Activated CD8-positive, alpha-beta memory T cell treated with anti-CD3 and anti-CD28 coated beads for 48 hours (primary cell): ENCODE data around the gene TRIM33.
A peak's percentile ranks its signal among the peaks of the same experiment; 100 is the strongest.

ENCODE experiments used
- DNase-seq, 3 experiments: peaks; one replicate each; pipeline ENCODE4 v3.0.0-alpha.2; 2020; ENCODE audit warnings: low read depth in 2 of 3, low spot score in 2 of 3

TRIM33 gene

DNA sequence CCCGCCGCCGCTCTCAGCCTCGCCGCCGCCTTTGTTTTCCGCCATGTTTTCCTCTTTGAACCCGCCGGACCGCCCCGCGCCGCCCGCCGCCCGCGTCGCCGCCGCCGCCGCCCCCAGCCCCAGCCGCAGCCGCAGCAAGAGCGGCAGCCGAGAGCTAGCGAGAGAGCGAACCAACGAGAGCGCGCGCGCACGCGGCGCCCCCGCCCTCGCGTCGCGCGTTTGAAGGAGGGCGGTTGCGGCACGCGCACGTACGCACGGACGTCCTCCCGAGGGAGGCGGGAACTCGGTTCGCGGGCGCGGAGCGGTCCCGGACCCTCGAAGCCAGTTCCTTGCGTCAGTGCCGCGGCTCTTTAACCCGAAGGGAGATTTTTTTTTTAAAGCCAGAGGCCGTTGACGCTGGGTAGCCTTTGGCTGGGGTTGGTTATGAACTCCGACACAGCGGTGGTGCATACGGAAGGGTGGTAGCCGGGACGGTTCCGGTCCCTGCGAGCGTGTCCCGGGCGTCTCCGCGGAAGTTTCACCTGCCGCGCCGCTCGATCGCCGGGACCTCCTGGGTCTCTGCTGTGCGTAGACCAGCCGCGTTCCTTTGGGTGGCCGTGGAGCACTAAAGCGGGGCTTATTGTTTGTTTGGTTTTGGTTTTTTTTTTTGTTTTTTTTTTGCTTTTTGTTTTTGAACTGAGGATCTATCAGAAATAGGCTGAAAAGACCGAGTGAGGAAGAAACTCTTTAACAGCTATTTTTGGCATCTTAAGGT, at the start of gene TRIM33:
TSS of gene TRIM33 (minus strand) at position 172 of the 754 bp plus-strand sequence. CDS start at position 45, 127 bp downstream.
- DNase-seq, result peak; percentile 73 to 84 (median 75)

DNA sequence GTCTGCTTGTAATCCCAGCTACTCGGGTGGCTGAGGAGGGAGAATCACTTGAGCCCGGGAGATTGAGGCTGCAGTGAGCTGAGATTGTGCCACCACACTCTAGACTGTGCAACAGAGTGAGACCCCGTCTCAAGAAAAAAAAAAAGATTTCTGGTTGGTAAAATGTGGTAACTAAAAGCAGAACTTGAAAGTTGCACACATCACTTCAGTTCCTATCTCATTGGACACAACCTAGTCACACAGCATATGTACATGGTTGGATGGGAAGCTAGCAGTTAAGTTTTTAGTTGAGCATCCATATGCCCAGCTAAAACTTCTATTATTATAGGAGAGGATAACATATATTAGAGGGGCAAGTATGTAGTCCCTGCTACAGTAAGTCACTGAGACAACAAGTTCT, 48.4 kb upstream of the TRIM33 start:
- DNase-seq, result no peak

DNA sequence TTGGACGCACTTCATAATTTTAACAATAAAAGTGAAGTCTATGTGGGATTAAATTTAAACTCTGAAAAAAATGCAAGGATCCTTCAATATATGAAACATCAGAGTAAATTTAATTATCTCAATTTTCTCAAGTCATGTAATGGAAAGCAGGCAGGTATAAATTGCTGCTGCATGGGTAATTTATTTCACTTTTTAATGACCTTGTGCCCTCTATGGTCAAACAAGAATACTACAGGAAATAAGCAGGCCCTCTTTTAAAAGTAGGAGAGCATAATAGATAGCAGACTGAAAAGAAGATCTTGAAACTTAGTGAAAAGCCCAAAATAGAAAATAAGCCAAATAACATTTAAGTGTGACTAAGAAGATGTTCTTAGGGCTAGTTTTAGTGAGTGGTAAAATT, 47.5 kb upstream of the TRIM33 start:
- no peak for DNase-seq

DNA sequence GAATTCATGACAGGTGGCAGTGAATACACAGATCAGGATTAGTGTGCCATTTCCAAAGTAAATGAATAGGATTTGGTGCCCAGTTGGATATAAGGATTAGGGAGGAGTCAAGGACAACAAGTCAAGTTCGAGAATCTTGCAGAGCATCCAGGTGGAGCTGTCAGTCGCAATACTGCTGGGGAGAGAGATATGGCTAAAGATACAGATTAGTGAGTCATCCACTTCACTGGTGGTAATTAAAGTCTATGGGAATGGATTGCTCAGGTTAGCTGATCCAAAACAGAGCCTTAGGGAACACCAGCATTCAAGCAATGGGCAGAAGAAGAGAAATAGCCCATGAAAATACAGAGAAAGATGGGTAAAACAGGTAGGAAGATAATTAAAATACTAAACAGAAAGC, 43.6 kb upstream of the TRIM33 start:
- no peak for DNase-seq

DNA sequence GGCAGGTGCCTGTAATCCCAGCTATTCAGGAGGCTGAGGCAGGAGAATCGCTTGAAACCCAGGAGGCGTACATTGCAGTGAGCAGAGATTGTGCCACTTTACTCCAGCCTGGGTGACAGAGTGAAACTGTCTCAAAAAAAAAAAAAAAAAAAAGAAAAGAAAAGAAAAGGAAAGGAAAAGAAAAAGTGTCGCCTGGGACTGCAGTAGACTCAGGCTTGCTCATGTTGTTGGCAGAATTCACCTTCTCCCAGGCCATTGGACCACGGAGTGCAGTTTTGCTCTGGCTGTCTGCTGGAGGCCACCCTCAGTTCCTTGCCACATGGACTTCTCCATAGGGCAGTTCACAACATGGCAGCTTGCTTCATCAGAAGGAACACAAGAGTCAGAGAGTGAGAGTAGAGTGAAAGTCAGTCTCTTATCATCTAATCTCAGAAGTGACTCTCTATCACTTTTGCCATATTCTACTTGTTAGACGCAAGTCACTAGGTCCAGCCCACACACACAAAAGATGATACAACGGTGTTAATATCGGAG, 41.2 kb upstream of the TRIM33 start:
- DNase-seq, result no peak

DNA sequence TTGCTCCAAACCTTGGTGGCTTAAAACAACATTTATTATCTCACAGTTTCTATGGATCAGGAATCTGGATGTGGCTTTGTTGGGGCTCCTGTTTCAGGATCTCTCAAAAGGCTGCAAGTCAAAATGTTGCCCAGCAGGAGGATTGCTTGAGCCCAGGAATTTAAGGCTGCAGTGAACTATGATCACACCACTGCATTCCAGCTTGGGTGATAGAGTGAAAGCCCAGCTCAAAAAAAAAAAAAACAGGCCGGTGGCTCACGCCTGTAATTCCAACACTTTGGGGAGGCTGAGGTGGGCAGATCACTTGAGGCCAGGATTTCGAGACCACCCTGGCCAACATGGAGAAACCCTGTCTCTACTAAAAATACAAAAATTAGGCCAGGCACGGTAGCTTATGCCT, 40.4 kb upstream of the TRIM33 start:
- DNase-seq, result no peak

DNA sequence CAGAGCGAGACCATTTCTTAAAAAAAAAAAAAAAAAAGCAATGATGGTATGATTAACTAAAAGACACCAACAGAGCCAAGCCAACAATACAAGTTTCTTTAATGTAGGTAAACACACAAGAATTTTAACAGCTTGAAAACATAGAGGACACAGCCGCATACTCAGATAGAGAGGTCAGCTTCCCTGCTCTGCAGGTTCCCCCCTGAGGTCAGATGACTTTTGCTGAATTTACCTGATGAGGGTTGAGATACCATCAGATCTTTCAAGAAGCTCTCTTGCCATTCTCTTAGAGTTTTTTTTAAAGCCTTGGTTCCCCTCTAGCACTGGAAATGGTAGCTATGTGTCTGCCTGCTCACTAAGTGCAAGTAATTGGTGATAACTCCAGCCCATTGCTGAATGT, 39.3 kb upstream of the TRIM33 start:
- no peak for DNase-seq

DNA sequence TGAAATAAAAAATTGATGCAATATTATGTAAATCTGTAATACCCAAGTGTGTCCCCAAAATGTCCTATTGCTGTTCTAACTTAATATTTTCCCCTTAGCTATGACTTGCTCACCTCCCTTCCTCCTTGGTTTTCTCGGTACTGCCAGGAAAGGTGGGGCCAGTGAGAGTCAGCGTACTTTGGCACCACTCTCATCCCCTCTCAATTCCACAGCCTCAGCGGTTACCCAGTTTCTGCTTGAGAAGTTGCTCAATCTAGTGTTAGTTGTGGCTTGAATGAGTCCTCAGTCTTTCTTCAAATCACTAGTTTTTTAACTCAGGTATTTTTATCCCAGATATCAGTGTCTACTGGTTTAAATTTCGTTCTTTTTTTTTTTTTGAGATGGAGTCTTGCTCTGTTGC, 38.1 kb upstream of the TRIM33 start:
- DNase-seq, result no peak

DNA sequence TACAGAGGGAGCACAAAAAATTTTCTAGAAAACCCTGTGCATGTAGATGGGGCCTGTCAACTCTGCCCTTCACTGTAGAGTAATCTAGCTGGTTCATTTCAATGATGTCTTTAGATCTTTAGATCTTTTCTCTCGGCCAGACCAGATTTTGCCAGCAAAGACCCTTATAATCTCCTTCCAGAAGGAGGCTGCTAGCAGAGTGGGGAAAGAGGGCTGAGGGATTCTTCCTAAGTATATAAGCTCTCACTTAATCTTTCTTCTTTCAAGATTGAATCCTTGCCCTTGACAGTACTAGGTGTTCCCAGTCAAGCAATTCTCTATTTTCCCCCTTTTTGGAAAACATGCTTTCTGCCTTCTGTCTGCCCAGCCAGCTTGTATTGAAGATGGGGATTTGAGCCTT, 36.1 kb upstream of the TRIM33 start:
- DNase-seq, result no peak

DNA sequence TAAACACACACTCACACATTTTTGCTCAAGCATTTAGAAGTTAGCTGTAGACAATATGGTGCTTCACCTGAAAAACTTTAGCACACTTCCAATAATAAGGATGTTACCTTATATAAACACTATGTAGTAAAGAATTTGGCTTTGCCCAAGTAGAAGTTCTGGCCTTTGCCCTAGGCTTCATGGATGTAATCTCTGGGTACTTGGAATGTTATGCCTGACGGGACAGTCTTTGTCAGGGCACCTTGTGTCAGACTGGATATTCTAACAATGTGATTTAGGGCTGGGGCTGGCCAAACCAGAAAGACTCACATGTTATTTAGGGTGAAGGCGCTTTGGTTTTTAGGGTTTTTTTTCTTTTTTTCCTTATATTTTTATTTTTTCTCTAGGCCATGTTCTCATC, 34.8 kb upstream of the TRIM33 start:
- no peak for DNase-seq

DNA sequence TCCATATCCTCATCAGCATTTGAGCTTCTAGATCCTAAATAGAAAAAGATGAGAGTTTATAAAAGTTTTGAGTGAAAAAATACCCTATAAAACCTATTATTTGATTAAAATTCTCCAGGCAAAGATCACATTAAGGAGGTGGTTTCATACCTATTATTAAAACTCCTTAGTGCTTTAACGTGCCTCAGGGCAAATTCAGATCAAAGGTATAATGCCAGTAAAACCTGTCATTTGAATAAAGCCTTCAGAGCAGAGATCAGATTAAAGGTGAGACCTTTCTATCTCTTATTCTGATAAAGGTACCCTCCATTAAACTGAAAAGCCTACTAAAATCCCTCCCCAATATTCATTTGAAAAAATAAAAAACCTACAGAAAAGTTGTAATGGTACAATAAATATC, 34.3 kb upstream of the TRIM33 start:
- DNase-seq, result no peak

DNA sequence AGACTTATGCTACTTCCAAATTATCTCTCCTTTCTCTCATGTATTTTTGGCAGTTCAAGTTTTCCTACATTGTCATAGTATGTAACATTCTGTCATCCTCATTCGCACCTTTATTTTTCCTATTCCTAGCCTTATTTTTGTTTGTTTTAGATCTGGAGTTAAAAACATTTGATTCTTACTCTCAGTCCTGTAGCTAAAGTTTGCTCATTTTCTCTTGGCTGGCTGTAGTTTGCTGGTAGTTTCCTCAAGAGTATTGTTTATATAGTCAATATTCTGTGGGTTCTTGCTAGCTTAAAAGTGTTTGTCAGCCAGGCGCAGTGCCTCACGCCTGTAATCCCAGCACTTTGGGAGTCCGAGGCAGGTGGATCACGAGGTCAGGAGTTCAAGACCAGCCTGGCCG, 29.8 kb upstream of the TRIM33 start:
- no peak for DNase-seq

DNA sequence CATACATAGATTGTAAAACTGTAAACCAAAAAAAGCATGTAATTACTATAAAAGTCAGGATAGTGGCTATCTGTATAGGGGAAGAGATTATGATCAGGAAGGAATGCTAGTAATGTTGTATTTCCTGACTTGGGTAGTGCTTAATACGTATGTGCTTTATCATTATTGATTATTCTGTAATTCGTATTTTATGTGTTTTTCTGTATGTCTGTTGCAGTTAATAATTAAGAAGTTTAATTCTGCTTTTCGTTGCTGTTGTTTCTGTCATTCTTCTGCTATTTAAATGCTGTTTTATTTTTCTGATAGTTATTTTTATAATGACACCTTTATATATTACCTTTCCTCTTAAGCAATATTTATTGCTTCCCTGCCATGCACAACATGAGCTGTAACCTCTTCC, 29.3 kb upstream of the TRIM33 start:
- no peak for DNase-seq

DNA sequence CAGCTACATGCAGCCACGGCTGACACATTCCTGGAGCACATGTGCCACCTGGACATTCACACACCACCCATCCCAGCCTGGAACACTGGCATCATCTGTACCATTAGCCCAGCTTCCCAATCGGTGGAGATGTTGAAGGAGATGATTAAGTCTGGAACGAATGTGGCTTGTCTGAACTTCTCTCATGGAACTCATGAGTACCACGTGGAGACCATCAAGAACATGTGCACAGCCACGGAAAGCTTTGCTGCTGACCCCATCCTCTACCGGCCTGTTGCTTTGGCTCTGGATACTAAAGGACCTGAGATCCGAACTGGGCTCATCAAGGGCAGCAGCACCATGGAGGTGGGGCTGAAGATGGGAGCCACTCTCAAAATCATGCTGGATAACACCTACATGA, 25.0 kb upstream of the TRIM33 start:
- no peak for DNase-seq

DNA sequence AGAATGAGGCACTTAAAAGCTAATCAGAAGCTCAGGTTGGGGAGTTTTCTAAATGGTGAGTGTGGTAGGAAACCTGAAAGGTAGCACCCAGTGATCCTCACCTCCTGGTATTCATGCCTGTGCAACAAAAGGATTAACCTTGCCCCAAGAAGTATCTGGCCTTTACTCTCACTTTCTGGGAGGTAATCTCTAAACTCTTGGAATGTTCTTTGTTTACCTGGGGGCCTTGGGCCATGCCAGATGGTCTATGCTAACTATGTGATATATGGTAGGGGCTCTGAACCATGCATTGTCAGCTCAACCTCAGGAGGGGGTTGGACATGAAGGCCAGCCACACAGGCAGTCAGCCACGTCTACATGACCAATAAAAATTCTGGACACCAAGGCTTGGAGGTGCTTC, 24.4 kb upstream of the TRIM33 start:
- no peak for DNase-seq

DNA sequence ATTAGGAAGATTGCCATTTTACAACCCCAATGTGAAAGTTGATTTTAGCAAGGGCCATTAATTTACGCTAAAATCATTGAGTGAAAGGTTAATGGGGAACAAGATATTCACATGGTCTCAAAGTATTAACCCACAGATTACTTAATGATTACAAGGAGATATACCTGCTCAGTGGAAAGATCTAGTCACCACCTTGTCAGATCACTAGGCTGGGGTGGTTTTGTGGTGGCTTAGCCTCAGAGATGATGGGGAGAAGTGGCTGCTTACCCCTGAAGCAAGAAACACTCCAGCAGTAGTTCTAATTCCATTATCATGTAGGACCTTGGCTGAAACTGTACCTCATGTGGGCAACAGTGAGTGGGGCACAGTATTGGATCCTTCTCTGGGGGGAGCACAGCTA, 20.1 kb upstream of the TRIM33 start:
- DNase-seq, result no peak

DNA sequence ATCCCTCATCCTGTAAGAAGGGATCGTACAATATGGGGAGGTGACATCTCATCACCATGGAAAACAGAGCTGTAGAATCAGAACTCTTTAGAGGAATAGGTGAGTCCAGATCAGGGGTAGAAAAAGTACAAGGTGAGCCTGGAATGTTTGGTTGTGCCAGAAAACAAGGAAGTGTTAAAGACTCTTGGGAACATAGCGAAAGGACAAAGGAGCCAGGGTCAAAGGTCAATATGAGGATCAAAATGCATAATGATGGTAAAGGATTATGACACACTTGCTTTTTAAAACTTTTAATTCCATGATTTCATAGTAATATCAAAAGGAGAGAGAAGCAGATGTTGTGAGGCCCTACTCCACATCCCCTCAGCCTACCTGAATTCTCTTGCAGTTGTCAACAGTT, 19.2 kb upstream of the TRIM33 start:
- no peak for DNase-seq

DNA sequence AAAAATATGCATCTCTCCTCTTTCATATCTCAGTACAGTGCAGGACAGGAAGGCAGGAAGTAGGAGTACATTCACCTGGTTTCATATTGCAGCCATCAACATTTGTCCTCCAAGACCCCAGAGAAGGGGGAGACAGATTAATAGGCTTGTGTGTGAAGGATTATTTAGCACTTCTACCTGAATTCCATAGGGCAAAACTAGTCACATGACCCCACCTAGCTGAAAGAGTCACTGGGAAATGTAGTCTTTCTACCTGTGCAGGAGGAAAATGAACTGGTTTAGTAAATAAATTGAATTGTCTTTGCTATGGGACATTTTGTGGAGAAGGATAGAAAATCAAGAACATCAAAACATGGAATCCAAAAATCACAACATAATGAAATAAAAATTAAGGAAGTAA, 13.9 kb upstream of the TRIM33 start:
- no peak for DNase-seq

DNA sequence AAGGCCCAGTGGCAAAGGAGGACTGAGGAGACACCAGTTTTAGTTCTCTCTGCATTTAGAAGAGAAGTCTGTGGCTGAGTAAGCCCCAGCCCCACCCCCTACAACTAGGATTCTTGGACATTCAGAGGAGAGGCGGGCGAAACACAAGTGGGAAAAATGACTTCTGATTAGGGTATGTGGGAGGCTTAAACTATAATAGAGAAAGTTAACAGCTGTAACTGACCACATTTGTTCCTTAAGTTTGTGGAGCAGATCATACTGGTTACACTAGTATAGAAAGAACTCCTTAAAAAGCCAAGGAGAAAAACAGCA, 11.2 kb upstream of the TRIM33 start:
- no peak for DNase-seq

DNA sequence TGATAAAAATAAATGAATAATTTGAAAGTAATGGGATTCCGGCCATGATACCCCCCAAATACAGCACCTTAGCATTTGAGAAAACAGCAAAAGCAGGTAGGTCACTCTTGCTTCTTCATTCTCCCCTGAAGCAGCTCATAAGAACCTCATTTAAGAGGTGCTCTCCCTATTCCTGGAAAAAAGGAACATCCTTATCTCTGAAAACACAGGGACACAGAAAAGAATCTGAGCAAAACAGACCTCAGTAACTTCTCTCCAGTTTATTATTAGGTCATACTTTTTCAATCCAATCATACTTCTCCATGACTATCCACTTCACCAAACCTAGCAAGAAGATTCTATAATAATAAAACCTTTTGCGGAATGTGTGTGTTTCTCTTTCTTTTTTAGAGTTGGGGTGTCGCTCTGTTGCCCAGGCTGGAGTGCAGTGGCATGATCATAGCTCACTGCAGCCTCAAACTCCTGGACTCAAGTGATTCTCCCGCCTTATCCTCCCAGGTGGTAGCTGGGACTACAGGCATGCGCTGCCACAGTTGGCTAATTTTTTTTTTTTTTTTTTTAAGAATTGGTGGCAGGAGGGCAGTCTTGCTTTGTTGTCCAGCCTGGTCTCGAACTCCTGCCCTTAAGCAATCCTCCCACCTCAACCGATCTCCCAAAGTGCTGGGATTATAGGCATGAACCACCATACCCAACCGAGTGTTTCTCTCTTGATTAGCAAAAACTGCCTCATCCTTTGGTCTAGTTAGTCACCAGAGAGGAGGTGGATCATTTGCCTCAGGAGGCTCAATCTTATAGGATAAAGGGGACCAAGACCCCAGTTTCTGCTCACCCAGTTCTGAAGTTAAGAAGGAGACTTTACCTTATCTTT, 10.6 kb upstream of the TRIM33 start:
- no peak for DNase-seq

DNA sequence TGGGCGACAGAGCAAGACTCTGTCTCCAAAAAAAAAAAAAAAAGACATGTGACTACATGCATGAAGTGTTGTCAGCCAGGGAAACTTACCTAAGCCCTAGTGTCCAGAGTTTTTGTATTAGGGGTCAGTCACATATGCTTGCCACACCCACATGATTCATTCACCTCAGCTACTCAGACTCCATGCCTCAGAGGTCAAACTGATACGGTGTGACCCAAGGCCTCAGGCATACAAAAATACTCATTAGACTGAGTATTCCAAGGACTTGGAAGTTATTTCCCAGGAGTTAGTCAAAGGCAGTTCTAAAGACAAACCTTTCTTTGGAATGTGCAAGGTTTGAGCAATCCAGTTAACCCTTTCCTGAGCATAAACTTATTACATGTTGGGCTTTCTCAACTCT, 6.3 kb upstream of the TRIM33 start:
- no peak for DNase-seq

DNA sequence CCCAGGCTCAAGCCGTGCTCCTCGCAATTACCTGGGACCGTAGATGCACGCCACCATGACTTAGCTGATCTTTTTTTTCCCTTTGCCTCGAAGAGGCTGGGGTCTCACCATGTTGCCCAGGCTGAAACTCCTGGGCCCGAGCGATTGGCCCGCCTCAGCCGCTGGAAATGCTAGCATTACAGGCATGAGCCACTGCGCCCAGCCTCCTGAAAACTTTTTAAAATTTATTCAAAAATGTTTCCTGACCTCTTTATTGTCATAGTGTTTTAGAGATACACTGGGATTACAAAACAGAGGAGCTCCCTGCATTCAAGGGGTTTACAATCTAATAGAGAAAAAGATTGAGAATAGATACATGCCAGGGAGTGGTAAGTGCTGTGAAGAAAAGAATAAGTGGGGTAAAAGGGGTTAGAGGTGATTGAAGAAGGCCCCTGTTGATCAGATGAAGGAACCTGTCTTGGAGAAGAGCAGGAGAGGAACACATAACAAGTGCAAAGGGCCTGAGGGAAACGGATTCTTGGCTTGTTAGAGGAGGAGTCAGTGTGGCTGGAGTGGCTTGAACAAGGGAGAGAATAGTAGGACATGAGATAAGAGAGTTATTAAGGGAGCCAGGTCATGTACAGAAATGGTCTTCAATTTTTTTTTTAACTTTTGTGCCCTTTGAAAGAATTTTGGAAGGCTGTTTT, 1.7 kb upstream of the TRIM33 start:
- no peak for DNase-seq
